K562 (cell line): ENCODE measurements around the gene GRIA1. TPM values are rescaled to one million over a fixed set of nuclear protein-coding genes. Genes with fewer than 3 reads are reported as not detected.
A peak's percentile ranks its signal among the peaks of the same experiment; 100 is the strongest.

Experiments used
- CCNT2 ChIP-seq: IDR thresholded peaks from 2 replicates; pipeline ENCODE4 v1.6.1; 2011; ENCODE audit warnings: borderline replicate concordance, low read depth, mild to moderate bottlenecking, moderate library complexity, mixed read lengths, low read length; ENCODE audit not compliant: insufficient read length; ENCODE audit errors: extremely low read depth
- CHAMP1 ChIP-seq: fragments of 450-650 bp; IDR thresholded peaks from 2 replicates; pipeline ENCODE4 v1.6.1; 2016; ENCODE audit warnings: mild to moderate bottlenecking
- CXXC5 ChIP-seq: fragments of 250-450 bp; sonication (Bioruptor Pico); IDR thresholded peaks from 2 replicates; pipeline ENCODE4 v1.8.0; 2022; ENCODE audit warnings: inconsistent platforms, mild to moderate bottlenecking, moderate library complexity
- DPF2 ChIP-seq: fragments of 450-650 bp; IDR thresholded peaks from 2 replicates; pipeline ENCODE4 v1.6.1; 2016
- EHMT2 ChIP-seq: fragments of 450-650 bp; IDR thresholded peaks from 2 replicates; pipeline ENCODE4 v1.6.1; 2018; ENCODE audit warnings: antibody characterized with exemption
- ELF4 ChIP-seq: fragments of 450-650 bp; formaldehyde crosslinking; IDR thresholded peaks from 2 replicates; pipeline ENCODE4 v1.4.0; 2022; ENCODE audit warnings: missing genetic modification characterization
- ESRRB ChIP-seq: fragments of 250-450 bp; sonication (Bioruptor Pico); IDR thresholded peaks from 2 replicates; pipeline ENCODE4 v1.5.0; 2020; ENCODE audit warnings: mild to moderate bottlenecking, moderate library complexity, borderline replicate concordance
- FOXK2 ChIP-seq, 2 experiments: fragments of 450-650 bp; IDR thresholded peaks in 1 of 2; conservative IDR thresholded peaks in 1 of 2; 2 replicates each; pipeline ENCODE4 v1.6.1; 2016; ENCODE audit warnings: low read depth in 2 of 2, mild to moderate bottlenecking in 1 of 2
- HMBOX1 ChIP-seq: sonication (generic); IDR thresholded peaks from 2 replicates; pipeline ENCODE4 v1.6.1; 2016
- HOMEZ ChIP-seq: fragments of 250-450 bp; sonication (Bioruptor Pico); IDR thresholded peaks from 2 replicates; pipeline ENCODE4 v1.4.0; 2020; ENCODE audit warnings: mild to moderate bottlenecking, moderate library complexity
- MXI1 ChIP-seq: IDR thresholded peaks from 2 replicates; pipeline ENCODE4 v1.6.1; 2011; ENCODE audit warnings: low read depth, mild to moderate bottlenecking, improper control_type of control experiment, low read length
- NFYB ChIP-seq: IDR thresholded peaks from 2 replicates; pipeline ENCODE4 v1.6.1; 2011; ENCODE audit warnings: mild to moderate bottlenecking, moderate library complexity; ENCODE audit not compliant: insufficient read length; ENCODE audit errors: extremely low read depth
- POLR3A ChIP-seq: IDR thresholded peaks from 2 replicates; pipeline ENCODE4 v1.6.1; 2011; ENCODE audit warnings: borderline replicate concordance, mild to moderate bottlenecking, moderate library complexity; ENCODE audit not compliant: insufficient read length, insufficient read depth; ENCODE audit errors: extremely low read depth
- PRPF4 ChIP-seq: fragments of 200-400 bp; formaldehyde crosslinking; IDR thresholded peaks from one replicate; pipeline ENCODE4 v1.6.1; 2017; ENCODE audit warnings: low read length, low read depth, mild to moderate bottlenecking; ENCODE audit not compliant: insufficient read depth, poor library complexity, severe bottlenecking
- SIRT6 ChIP-seq: IDR thresholded peaks from one replicate; pipeline ENCODE4 v1.6.1; 2012; ENCODE audit warnings: low read depth, mild to moderate bottlenecking, control low read depth, inconsistent platforms, low read length, moderate library complexity
- SMARCB1 ChIP-seq: IDR thresholded peaks from 2 replicates; pipeline ENCODE4 v1.6.1; 2011; ENCODE audit warnings: improper control_type of control experiment, low read depth; ENCODE audit not compliant: insufficient read length
- SMARCE1 ChIP-seq: fragments of 450-650 bp; IDR thresholded peaks from 2 replicates; pipeline ENCODE4 v1.7.1; 2016; ENCODE audit warnings: mild to moderate bottlenecking
- ZBTB34 ChIP-seq: fragments of 250-450 bp; sonication (Bioruptor Pico); IDR thresholded peaks from 2 replicates; pipeline ENCODE4 v1.8.0; 2021; ENCODE audit warnings: mild to moderate bottlenecking, moderate library complexity
- ZNF124 ChIP-seq: sonication (generic); formaldehyde crosslinking; IDR thresholded peaks from 2 replicates; pipeline ENCODE4 v1.8.1; 2022; ENCODE audit warnings: missing genetic modification reagents
- ZNF165 ChIP-seq: fragments of 250-450 bp; sonication (Bioruptor Pico); IDR thresholded peaks from 2 replicates; pipeline ENCODE4 v1.4.0; 2020; ENCODE audit warnings: borderline replicate concordance
- ZNF408 ChIP-seq: fragments of 250-450 bp; sonication (Bioruptor Pico); IDR thresholded peaks from 2 replicates; pipeline ENCODE4 v1.4.0; 2020; ENCODE audit warnings: low read depth, mild to moderate bottlenecking, moderate library complexity
- ZNF655 ChIP-seq: fragments of 250-450 bp; sonication (Bioruptor Pico); IDR thresholded peaks from 2 replicates; pipeline ENCODE4 v1.5.0; 2021
- polyA plus RNA-seq, 8 experiments: library from polyadenylated mRNA; depleted of rRNA in 4 of 8; stranded (reverse) in 5 of 8; unstranded in 3 of 8; fragments of >200 nt; fragmentation: Nextera tagmentation in 2 of 8; fragmentation: Illumina TruSeq in 1 of 8; extraction: Ambion mirVana in 2 of 8; extraction: Trizol in 1 of 8; gene quantifications; 2 replicates each; pipeline versions ENCODE4 v1.2.1 to v1.2.3, GENCODE V29; 2011 to 2014; ENCODE audit warnings: inconsistent platforms in 1 of 8, missing spikeins in 1 of 8
- total RNA-seq, 7 experiments: library from RNA; depleted of rRNA in 6 of 7; stranded (reverse); fragments of >200 nt in 6 of 7; fragmentation: Illumina TruSeq in 2 of 7; extraction: Trizol in 2 of 7; gene quantifications; 2 replicates each; pipeline versions ENCODE4 v1.2.1 to v1.2.3, GENCODE V29; 2011 to 2021; ENCODE audit warnings: low replicate concordance in 1 of 7

Gene GRIA1
- total and polyA plus RNA-seq, 9 of the 15 experiments (the other 6 are each of a cell fraction or from before 2014, with no cell fraction given): not detected

GRCh38 chr5:153742060-153742459, 251.6 kb downstream of the GRIA1 start (continued):
- no peak for TF ChIP-seq HOMEZ (CRISPR knock-in tag)
- no peak for TF ChIP-seq ZNF124 (CRISPR knock-in tag)
- TF ChIP-seq CHAMP1: 0 out of 2 replicates have a peak, but pooled peaks have one; percentile 31
- 0 out of 4 replicates have a peak, but pooled peaks of 1 of the 2 experiments have one; percentile 17 for TF ChIP-seq FOXK2 (conservative IDR thresholded peaks at IDR 0.05 in 1 of 2, IDR thresholded peaks at IDR 0.05 in 1 of 2; ENCODE audit: low read depth in 2 of 2)
- 0 out of 2 replicates have a peak, but pooled peaks have one; percentile 37 for TF ChIP-seq CXXC5 (CRISPR knock-in tag)
- no peak for TF ChIP-seq ESRRB (CRISPR knock-in tag)
- TF ChIP-seq ELF4 (CRISPR knock-in tag): 0 out of 2 replicates have a peak, but pooled peaks have one; percentile 50
- TF ChIP-seq ZNF655 (CRISPR knock-in tag): no peak
- no peak for TF ChIP-seq NFYB
- no peak for TF ChIP-seq SIRT6
- TF ChIP-seq SMARCB1: peak; percentile 82
- no peak for TF ChIP-seq PRPF4
- TF ChIP-seq ZNF165 (CRISPR knock-in tag): no peak
- no peak for TF ChIP-seq MXI1
- TF ChIP-seq ZBTB34 (CRISPR knock-in tag): no peak
- TF ChIP-seq SMARCE1: peak; percentile 97
- TF ChIP-seq ZNF408 (CRISPR knock-in tag): no peak
- peak; percentile 51 for TF ChIP-seq EHMT2
- no peak for TF ChIP-seq POLR3A
- peak; percentile 99 for TF ChIP-seq DPF2
- TF ChIP-seq CCNT2: peak; percentile 66
- peak; percentile 97 for TF ChIP-seq HMBOX1
